ENCODE data around the gene NEUROD2.
A peak's percentile ranks its signal among the peaks of the same experiment; 100 is the strongest.

NEUROD2 gene

GRCh38 chr17:39607851-39608130, at the start of gene NEUROD2:
Gene NEUROD2, minus strand, starts transcription at chr17:39607920. Its CDS starts 1,321 bp downstream, at chr17:39606599.
- no peak for DNase-seq
- CTCF ChIA-PET: no interaction called here
- H3K27ac Mint-ChIP-seq: peak within 1 kb of the TSS; percentile 37
- H3K27me3 Mint-ChIP-seq: peaks cover 96% of the 10 kb centered on the region
- H3K9me3 Mint-ChIP-seq: no peaks in the 10 kb centered on the region
- no peak within 1 kb of the TSS for H3K4me3 Mint-ChIP-seq
- peaks cover 20% of the 10 kb centered on the region for H3K4me1 Mint-ChIP-seq
- H3K36me3 Mint-ChIP-seq: no peaks in the 10 kb centered on the region

GRCh38 chr17:39655105-39655504, 47.4 kb upstream of the NEUROD2 start:
- H3K27ac Mint-ChIP-seq: peak overlapping the region; percentile 80
- no peaks in the 10 kb centered on the region for H3K27me3 Mint-ChIP-seq
- H3K4me1 Mint-ChIP-seq: peaks cover 57% of the 10 kb centered on the region
- CTCF ChIA-PET: interaction anchor here (0.7 to 18.2 kb wide), 15 partner anchors 8 to 254 kb away, joined by 3 to 200 read pairs (median 9); partner anchors contain the start of genes IKZF3, MIEN1, PPP1R1B and TCAP
- no peaks in the 10 kb centered on the region for H3K9me3 Mint-ChIP-seq
- no peak overlapping the region for H3K4me3 Mint-ChIP-seq
- DNase-seq: no peak
- H3K36me3 Mint-ChIP-seq: peaks cover 28% of the 10 kb centered on the region

GRCh38 chr17:39653662-39654331, 46.1 kb upstream of the NEUROD2 start:
- CTCF ChIA-PET: interaction anchor here (0.6 to 18.2 kb wide), 25 partner anchors 9 to 332 kb away, joined by 3 to 200 read pairs (median 4); partner anchors contain the start of genes IKZF3, PPP1R1B and TCAP
- Mint-ChIP-seq H3K4me3 (no peak overlapping the region), H3K36me3 (peaks cover 27% of the 10 kb centered on the region), H3K27ac (no peak overlapping the region), H3K9me3 (no peaks in the 10 kb centered on the region), H3K27me3 (no peaks in the 10 kb centered on the region), H3K4me1 (peaks cover 46% of the 10 kb centered on the region)
- peak; percentile 90 for DNase-seq

DNA sequence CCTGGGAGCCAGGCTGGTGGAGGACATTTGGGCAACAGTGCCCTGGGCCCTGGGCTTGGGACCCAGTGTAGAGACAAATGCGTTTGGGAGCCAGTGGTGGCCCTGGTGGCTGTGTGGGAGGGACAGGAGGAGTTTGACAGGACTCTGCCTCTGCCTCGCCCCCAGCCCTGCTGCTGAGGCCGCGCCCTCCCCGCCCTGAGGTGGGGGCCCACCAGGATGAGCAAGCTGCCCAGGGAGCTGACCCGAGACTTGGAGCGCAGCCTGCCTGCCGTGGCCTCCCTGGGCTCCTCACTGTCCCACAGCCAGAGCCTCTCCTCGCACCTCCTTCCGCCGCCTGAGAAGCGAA, 45.6 kb upstream of the NEUROD2 start:
- no peak overlapping the region for H3K27ac Mint-ChIP-seq
- no peak overlapping the region for H3K4me3 Mint-ChIP-seq
- peaks cover 28% of the 10 kb centered on the region for H3K36me3 Mint-ChIP-seq
- CTCF ChIA-PET: interaction anchor here (0.8 to 18.2 kb wide), 21 partner anchors 9 to 333 kb away, joined by 3 to 200 read pairs (median 5); partner anchors contain the start of genes PPP1R1B and TCAP
- no peak for DNase-seq
- no peaks in the 10 kb centered on the region for H3K27me3 Mint-ChIP-seq
- H3K9me3 Mint-ChIP-seq: no peaks in the 10 kb centered on the region
- H3K4me1 Mint-ChIP-seq: peaks cover 41% of the 10 kb centered on the region

- Mint-ChIP-seq H3K27me3 (no peaks in the 10 kb centered on the region), H3K27ac (peak overlapping the region; percentile 49), H3K36me3 (peaks cover 25% of the 10 kb centered on the region), H3K4me1 (peaks cover 36% of the 10 kb centered on the region), H3K4me3 (no peak overlapping the region), H3K9me3 (no peaks in the 10 kb centered on the region)
- DNase-seq: no peak
- CTCF ChIA-PET: interaction anchor here (0.6 to 18.2 kb wide), 8 partner anchors 10 to 100 kb away, joined by 3 to 200 read pairs (median 10); no protein-coding TSS in a partner anchor
These were observed 45.0 kb upstream of the NEUROD2 start for GRCh38 chr17:39652587-39653315.

DNA sequence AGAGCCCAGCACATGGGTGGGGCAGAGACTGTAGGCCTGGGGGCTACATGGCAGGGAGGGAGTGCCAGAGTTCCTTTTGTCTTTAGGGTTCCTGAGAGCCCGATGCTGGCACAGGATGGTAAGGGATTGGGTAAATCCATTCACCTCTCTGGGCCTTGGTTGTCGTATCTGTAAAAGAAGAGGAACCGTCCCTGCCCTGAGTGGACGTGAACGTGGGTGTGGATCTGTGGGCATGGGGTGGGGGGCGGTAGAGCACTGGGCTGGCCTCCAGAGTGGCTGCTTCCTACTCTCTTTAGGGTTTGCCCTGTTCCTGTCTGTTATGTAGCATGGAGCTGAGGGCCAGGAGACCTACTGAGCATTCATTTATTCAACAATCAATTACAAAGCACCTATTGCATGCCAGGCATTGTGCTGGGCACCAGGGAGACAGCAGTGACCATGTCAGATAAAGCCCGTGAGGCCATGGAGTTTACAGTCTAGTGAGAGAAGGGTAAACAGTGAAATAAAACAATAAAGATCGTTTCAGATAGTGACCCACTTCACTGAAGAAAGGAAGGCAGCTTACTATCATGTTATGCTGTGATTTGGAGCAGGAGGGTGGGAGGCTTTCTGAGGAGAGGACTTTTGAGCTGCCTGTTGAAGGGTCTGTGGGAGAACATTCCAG, 44.3 kb upstream of the NEUROD2 start:
- Mint-ChIP-seq H3K9me3 (no peaks in the 10 kb centered on the region), H3K36me3 (peaks cover 26% of the 10 kb centered on the region), H3K4me1 (peaks cover 36% of the 10 kb centered on the region), H3K27me3 (no peaks in the 10 kb centered on the region), H3K4me3 (no peak overlapping the region), H3K27ac (peak overlapping the region; percentile 19)
- no peak for DNase-seq
- CTCF ChIA-PET: interaction anchor here (0.6 to 18.2 kb wide), 8 partner anchors 10 to 61 kb away, joined by 3 to 200 read pairs (median 10); no protein-coding TSS in a partner anchor

DNA sequence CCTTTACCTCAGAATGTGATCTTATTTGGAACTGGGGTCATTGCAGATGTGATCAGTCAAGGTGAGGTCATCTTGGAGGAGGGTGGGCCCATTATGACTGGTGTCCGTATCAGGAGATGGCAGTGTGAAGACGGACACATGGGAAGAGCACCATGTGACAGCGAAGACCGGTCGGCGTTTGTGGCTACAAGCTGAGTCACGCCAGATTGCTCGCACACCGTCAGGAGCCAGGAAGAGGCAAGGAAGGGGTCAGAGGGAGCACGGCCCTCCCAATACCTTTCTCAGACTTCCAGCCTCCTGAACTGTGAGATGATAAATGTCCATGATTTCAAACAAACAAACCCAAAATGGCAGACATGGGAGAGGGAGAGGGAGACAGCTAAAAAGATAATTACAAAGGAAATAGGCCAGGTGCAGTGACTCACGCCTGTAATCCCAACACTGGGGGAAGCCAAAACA, 42.4 kb upstream of the NEUROD2 start:
- Mint-ChIP-seq H3K36me3 (peaks cover 19% of the 10 kb centered on the region), H3K9me3 (no peaks in the 10 kb centered on the region), H3K27me3 (no peaks in the 10 kb centered on the region), H3K27ac (no peak overlapping the region), H3K4me1 (peaks cover 29% of the 10 kb centered on the region), H3K4me3 (no peak overlapping the region)
- DNase-seq: no peak
- CTCF ChIA-PET: interaction anchor here (1.5 to 18.2 kb wide), 3 partner anchors 16 to 28 kb away, joined by 5 to 200 read pairs (median 55); no protein-coding TSS in a partner anchor

GRCh38 chr17:39648616-39649366, 41.1 kb upstream of the NEUROD2 start:
- H3K4me1 Mint-ChIP-seq: peaks cover 23% of the 10 kb centered on the region
- H3K27ac Mint-ChIP-seq: peak overlapping the region; percentile 8
- peaks cover 16% of the 10 kb centered on the region for H3K36me3 Mint-ChIP-seq
- H3K4me3 Mint-ChIP-seq: no peak overlapping the region
- CTCF ChIA-PET: interaction anchor here (6.8 to 18.2 kb wide), 2 partner anchors 16 to 27 kb away, joined by 55 to 200 read pairs; no protein-coding TSS in a partner anchor
- no peak for DNase-seq
- H3K9me3 Mint-ChIP-seq: no peaks in the 10 kb centered on the region
- no peaks in the 10 kb centered on the region for H3K27me3 Mint-ChIP-seq

GRCh38 chr17:39647256-39647655, 39.5 kb upstream of the NEUROD2 start:
- CTCF ChIA-PET: interaction anchor here (1.5 to 18.2 kb wide), 2 partner anchors 24 to 25 kb away, joined by 3 to 200 read pairs; no protein-coding TSS in a partner anchor
- Mint-ChIP-seq H3K36me3 (peaks cover 15% of the 10 kb centered on the region), H3K4me1 (peaks cover 27% of the 10 kb centered on the region), H3K27me3 (no peaks in the 10 kb centered on the region), H3K4me3 (no peak overlapping the region), H3K9me3 (no peaks in the 10 kb centered on the region), H3K27ac (no peak overlapping the region)
- no peak for DNase-seq

- Mint-ChIP-seq H3K27me3 (no peaks in the 10 kb centered on the region), H3K4me1 (peaks cover 46% of the 10 kb centered on the region), H3K9me3 (no peaks in the 10 kb centered on the region), H3K36me3 (peaks cover 13% of the 10 kb centered on the region), H3K4me3 (no peak overlapping the region), H3K27ac (no peak overlapping the region)
- CTCF ChIA-PET: interaction anchor here (0.6 to 18.2 kb wide), 6 partner anchors 8 to 497 kb away, joined by 3 to 200 read pairs (median 5); partner anchors contain the start of gene CASC3
- DNase-seq: no peak
These were observed 35.6 kb upstream of the NEUROD2 start for GRCh38 chr17:39643271-39643670.

DNA sequence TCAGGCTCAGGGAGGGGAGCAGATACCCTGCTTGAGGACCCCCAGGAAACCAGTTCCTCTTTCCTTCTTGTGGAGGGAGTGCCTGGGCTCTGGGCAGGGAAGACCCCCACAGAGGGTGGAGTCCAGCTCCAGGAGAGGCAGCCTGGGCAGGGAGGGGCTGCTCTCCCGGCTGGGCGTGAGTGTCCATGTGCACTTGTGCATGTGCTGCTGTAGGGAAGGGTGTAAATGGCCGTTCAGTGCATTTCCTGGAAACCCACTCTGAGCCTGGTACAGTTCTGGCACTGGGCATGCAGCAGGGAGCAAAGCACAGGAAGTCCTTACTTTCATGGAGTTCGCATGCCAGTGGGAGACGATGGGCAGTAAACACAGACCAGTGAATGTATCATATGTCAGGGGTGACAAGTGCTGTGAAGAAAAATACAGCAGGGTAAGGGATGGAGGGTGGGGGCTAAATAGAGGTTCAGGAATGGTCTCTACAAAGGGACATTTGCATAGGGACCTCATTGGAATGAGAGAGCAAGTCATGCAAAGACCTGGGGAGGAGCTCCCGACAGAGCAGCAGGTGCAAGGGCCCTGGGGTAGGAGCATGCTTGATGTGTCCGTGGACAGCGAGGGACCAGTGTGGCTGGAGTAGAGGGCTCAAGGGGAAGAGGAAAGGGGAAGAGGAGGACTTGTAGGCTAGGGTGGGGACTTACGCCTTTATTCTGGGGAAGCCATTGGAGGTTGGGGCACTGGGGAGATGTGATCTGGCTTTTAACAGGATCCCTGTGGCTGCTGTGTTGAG, 34.8 kb upstream of the NEUROD2 start:
- H3K4me1 Mint-ChIP-seq: peaks cover 54% of the 10 kb centered on the region
- no peaks in the 10 kb centered on the region for H3K9me3 Mint-ChIP-seq
- no peaks in the 10 kb centered on the region for H3K27me3 Mint-ChIP-seq
- CTCF ChIA-PET: interaction anchor here (0.9 to 18.2 kb wide), 6 partner anchors 8 to 20 kb away, joined by 4 to 200 read pairs (median 6); no protein-coding TSS in a partner anchor
- H3K4me3 Mint-ChIP-seq: no peak overlapping the region
- H3K36me3 Mint-ChIP-seq: peaks cover 14% of the 10 kb centered on the region
- H3K27ac Mint-ChIP-seq: no peak overlapping the region
- no peak for DNase-seq

DNA sequence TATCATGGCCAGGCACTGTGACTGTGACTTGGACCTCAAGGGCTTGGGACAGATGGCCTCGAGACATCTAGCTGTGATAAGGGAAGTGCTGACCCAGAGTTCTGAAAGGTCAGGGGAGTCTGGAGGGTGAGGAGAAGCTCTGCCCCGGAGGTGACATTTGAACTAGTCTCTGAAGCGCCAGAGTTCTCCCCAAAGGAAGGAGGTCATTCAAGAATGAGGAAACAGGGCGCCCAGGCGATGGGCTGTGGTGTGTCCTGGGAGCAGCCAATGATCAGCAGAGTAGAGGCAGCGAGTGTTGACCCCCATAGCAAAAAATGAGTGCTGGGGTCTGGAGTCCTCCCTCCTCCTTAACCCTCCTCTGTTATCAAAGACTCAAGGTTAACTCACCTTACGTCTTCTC, 34.2 kb upstream of the NEUROD2 start:
- H3K4me3 Mint-ChIP-seq: no peak overlapping the region
- no peaks in the 10 kb centered on the region for H3K27me3 Mint-ChIP-seq
- H3K4me1 Mint-ChIP-seq: peaks cover 54% of the 10 kb centered on the region

DNA sequence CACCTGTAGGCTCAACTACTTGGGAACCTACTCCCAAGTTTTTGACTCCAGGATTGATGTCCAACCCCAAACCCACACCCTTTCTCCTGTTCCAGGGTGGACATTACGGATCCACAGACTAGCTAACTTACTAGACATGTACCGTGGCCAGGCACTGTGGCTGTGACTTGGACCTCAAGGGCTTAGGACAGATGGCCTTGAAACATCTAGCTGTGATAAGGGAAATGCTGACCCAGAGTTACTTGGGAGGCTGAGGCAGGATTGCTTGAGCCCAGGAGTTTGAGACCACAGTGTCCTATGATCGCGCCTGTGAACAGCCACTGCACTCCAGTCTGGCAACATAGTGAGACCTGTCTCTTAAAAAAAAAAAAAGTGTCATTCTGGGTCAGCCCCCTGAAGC, 33.4 kb upstream of the NEUROD2 start:
- Mint-ChIP-seq H3K9me3 (no peaks in the 10 kb centered on the region), H3K27ac (no peak overlapping the region)

More for the DNA sequence above, 34.2 kb upstream of the NEUROD2 start:
- CTCF ChIA-PET: interaction anchor here (0.9 to 18.2 kb wide), 4 partner anchors 9 to 38 kb away, joined by 3 to 200 read pairs (median 4); no protein-coding TSS in a partner anchor
- no peak for DNase-seq
- no peaks in the 10 kb centered on the region for H3K9me3 Mint-ChIP-seq
- no peak overlapping the region for H3K27ac Mint-ChIP-seq
- H3K36me3 Mint-ChIP-seq: peaks cover 14% of the 10 kb centered on the region

More for the DNA sequence above, 33.4 kb upstream of the NEUROD2 start:
- no peak overlapping the region for H3K4me3 Mint-ChIP-seq
- H3K36me3 Mint-ChIP-seq: peaks cover 14% of the 10 kb centered on the region
- DNase-seq: no peak
- H3K27me3 Mint-ChIP-seq: no peaks in the 10 kb centered on the region
- H3K4me1 Mint-ChIP-seq: peaks cover 59% of the 10 kb centered on the region
- CTCF ChIA-PET: interaction anchor here (1.0 to 18.2 kb wide), 4 partner anchors 8 to 39 kb away, joined by 3 to 200 read pairs (median 12); no protein-coding TSS in a partner anchor
